Activated T-helper 2 cell treated with anti-CD3 and anti-CD28 coated beads, Interferon-gamma antibody, Interleukin-2, Interleukin-4, amounts not matched to agents 10 μg/mL and 5 μg/mL and 100 μg/mL, durations not matched to agents 14 hours and 24 hours and 36 hours (primary cell): Measurements from ENCODE around the gene PEX16. TPM values are rescaled to one million over a fixed set of nuclear protein-coding genes. Genes with fewer than 3 reads are reported as not detected.
A peak's percentile ranks its signal among the peaks of the same experiment; 100 is the strongest.

ENCODE experiments used
- DNase-seq: peaks from one replicate; pipeline ENCODE4 v3.0.0; 2021; ENCODE audit warnings: low spot score
- H3K27ac Mint-ChIP-seq: one replicate; pipeline ENCODE4 v1.8.0; 2021; ENCODE audit warnings: mixed read lengths
- H3K27me3 Mint-ChIP-seq: one replicate; pipeline ENCODE4 v1.8.0; 2021; ENCODE audit warnings: low read depth, mixed read lengths
- H3K36me3 Mint-ChIP-seq: one replicate; pipeline ENCODE4 v1.8.0; 2021; ENCODE audit warnings: low read depth, mixed read lengths
- H3K4me1 Mint-ChIP-seq: one replicate; pipeline ENCODE4 v1.8.0; 2021; ENCODE audit warnings: low read depth, mixed read lengths
- H3K4me3 Mint-ChIP-seq: one replicate; pipeline ENCODE4 v1.8.0; 2021; ENCODE audit warnings: low read depth, mild to moderate bottlenecking, moderate library complexity, mixed read lengths
- H3K9me3 Mint-ChIP-seq: one replicate; pipeline ENCODE4 v1.8.0; 2021; ENCODE audit warnings: mixed read lengths
- intact Hi-C: fragments of 100-400 bp; cut with micrococcal nuclease; formaldehyde crosslinking; loops from one replicate; pipeline ENCODE4 v1.15.1; 2023
- total RNA-seq: library from RNA; stranded (reverse); gene quantifications from 2 replicates; pipeline ENCODE4 v1.2.3, GENCODE V29; 2022

PEX16 gene
- total RNA-seq, 1 donor from 2014 or later = 30.8 TPM

- intact Hi-C loops = no loop called here
- H3K4me3 Mint-ChIP-seq = no peak overlapping the region
- H3K27ac Mint-ChIP-seq = no peak overlapping the region
- H3K4me1 Mint-ChIP-seq = no peaks in the 10 kb centered on the region
- no peak for DNase-seq
- H3K27me3 Mint-ChIP-seq = no peaks in the 10 kb centered on the region
- H3K36me3 Mint-ChIP-seq = peaks cover 18% of the 10 kb centered on the region
- H3K9me3 Mint-ChIP-seq = no peaks in the 10 kb centered on the region
Measured at GRCh38 chr11:45937916-45938315, 20.2 kb upstream of the PEX16 start.

GRCh38 chr11:45936511-45937054 is 18.9 kb upstream of the PEX16 start:
- Mint-ChIP-seq H3K4me1 (no peaks in the 10 kb centered on the region), H3K27ac (no peak overlapping the region)
- intact Hi-C loops = no loop called here

DNA sequence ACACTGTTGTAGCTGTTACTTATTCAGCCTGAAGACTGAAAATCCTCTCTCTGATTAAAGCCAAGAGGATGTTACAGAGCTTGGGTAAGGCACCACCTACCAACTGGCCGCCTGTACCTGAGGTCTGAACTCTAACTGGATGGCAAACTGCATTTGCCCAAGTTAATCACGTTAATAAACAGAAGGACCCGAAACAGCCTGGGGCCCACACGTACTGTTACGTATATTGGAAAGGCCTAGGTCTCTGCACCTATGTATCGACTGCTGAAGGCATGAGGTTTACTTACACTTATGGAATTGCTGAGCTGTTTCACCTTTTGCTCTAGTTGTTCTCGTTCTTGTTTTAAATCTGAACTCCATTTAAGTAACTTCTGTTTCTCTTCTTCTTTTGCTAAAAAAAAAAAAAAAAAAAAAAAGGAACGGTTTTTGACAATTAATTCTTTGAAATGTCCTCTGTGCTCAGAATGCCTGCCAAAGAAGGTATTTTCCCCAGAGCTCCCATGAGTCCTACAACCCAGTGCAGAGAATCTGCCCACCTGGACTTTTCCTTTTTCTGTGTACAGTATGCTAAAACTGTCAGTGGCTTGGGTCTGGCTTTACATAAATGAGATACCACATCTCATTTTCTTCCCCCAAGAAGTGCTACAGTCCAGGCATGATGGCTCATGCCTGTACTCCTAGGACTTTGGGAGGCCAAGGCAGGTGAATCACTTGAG is 17.8 kb upstream of the PEX16 start:
- intact Hi-C loops = no loop called here
- no peaks in the 10 kb centered on the region for H3K9me3 Mint-ChIP-seq
- no peaks in the 10 kb centered on the region for H3K27me3 Mint-ChIP-seq
- peaks cover 12% of the 10 kb centered on the region for H3K36me3 Mint-ChIP-seq
- no peak overlapping the region for H3K27ac Mint-ChIP-seq
- no peak for DNase-seq
- H3K4me1 Mint-ChIP-seq = peaks cover 1% of the 10 kb centered on the region
- no peak overlapping the region for H3K4me3 Mint-ChIP-seq

More at GRCh38 chr11:45936511-45937054, 18.9 kb upstream of the PEX16 start:
- Mint-ChIP-seq H3K27me3 (no peaks in the 10 kb centered on the region), H3K36me3 (peaks cover 12% of the 10 kb centered on the region), H3K4me3 (no peak overlapping the region), H3K9me3 (no peaks in the 10 kb centered on the region)
- DNase-seq = no peak

DNA sequence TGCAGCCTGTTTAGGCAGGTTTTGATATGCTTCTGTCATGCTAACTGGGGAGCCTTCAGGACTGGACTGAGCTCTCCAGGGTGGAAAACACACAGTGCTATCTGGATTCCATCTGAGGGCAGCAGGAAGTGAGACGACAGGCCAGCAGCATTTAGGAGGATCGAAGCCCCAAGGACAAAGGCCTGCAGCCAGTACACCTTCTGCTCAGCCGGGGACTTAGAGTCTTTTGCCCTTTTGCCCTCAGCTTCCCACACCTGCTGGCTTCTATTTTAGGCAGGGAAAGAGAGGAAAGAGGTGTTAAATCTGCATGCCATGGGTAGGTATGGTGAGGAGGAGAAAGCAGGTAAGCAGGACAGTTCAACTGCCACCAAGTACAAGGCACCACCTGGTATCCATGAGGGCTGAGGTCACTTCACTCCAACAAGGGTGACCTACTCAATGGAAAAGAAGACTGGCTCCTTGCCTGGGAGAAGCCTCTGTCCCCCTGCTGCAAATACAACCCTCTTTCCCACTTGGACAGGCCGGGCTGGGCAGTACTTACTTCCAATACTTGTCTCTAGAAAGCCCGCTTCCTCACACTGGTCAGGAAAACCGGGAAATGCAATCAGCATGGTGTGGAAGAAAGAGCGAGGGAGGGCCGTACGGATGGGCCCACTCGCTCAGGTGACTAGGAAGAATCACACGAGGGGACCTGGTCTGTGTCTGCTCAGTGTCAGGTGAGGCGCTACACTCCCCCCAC is 17.1 kb upstream of the PEX16 start:
- H3K36me3 Mint-ChIP-seq = peaks cover 12% of the 10 kb centered on the region
- H3K4me1 Mint-ChIP-seq = peaks cover 9% of the 10 kb centered on the region
- no peaks in the 10 kb centered on the region for H3K9me3 Mint-ChIP-seq
- no peak overlapping the region for H3K4me3 Mint-ChIP-seq
- no peaks in the 10 kb centered on the region for H3K27me3 Mint-ChIP-seq
- no peak for DNase-seq
- H3K27ac Mint-ChIP-seq = no peak overlapping the region
- intact Hi-C loops = no loop called here

DNA sequence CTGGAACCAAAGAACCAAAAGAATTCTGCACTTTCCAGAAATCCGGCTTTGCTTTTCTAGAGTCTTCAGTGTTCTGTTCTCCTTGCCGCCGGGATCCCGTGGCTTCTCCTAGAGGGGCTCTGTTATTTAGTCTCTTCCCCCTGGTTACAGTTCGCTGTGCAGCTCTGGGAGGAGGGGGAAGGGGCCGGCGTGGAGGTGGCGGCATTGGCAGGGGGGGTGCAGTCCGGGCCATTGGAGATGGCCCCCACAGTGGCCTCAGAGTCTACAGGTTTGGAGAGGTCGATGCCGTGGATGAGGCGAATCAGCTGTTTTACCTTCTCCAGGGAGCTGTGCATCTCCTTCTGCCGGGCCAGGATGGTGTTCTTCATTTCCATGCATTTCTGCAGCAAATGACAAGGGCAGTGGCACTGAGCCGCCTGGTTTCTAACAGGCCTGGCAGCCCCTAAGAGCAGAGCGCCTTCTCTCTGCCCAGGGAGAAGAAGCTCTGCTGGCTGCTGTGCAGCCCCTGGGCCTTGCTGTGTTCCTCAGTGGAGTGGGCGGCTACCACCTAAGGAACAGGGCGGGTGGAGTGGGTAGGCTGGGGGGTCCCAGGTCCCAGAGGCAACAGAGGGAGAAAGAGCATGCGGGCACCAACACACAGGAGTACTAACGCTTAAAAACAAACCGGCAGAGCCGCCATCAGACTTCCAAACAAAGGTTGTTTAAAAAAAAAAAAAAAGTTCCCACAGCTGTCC is 16.3 kb upstream of the PEX16 start:
- H3K36me3 Mint-ChIP-seq = peaks cover 12% of the 10 kb centered on the region
- intact Hi-C loops = no loop called here

GRCh38 chr11:45933131-45933831 is 15.6 kb upstream of the PEX16 start:
- H3K4me1 Mint-ChIP-seq = peaks cover 10% of the 10 kb centered on the region
- H3K27ac Mint-ChIP-seq = no peak overlapping the region
- no peaks in the 10 kb centered on the region for H3K9me3 Mint-ChIP-seq
- no peaks in the 10 kb centered on the region for H3K27me3 Mint-ChIP-seq
- H3K36me3 Mint-ChIP-seq = peaks cover 12% of the 10 kb centered on the region
- no peak for DNase-seq
- no peak overlapping the region for H3K4me3 Mint-ChIP-seq
- intact Hi-C loops = no loop called here

More for the DNA sequence above, 16.3 kb upstream of the PEX16 start:
- Mint-ChIP-seq H3K9me3 (no peaks in the 10 kb centered on the region), H3K4me3 (no peak overlapping the region), H3K27me3 (no peaks in the 10 kb centered on the region), H3K27ac (no peak overlapping the region), H3K4me1 (peaks cover 10% of the 10 kb centered on the region)
- DNase-seq = no peak

GRCh38 chr11:45932217-45932616 is 14.5 kb upstream of the PEX16 start:
- peaks cover 10% of the 10 kb centered on the region for H3K4me1 Mint-ChIP-seq
- no peak for DNase-seq
- H3K27ac Mint-ChIP-seq = no peak overlapping the region
- intact Hi-C loops = no loop called here
- peaks cover 12% of the 10 kb centered on the region for H3K36me3 Mint-ChIP-seq
- no peak overlapping the region for H3K4me3 Mint-ChIP-seq
- no peaks in the 10 kb centered on the region for H3K27me3 Mint-ChIP-seq
- H3K9me3 Mint-ChIP-seq = no peaks in the 10 kb centered on the region

DNA sequence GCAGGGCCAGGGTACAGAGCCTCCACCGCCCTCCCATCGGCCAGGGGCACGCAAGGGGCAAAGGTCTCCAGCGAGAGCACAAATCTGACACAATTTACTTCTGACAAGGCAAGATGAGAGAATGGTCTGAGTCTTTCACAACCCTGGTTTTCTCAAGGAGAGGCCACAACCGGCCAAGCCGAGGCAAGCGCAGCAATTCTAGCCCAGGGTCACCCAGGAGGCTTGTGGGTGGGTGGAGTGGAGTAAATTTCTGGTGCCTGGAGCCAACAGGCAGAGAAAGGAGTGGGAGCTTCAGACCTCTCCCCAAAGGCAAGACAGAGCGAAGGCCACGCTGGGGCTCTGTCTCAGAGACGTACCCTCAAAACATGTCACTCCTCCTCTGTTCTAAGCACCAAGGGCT is 14.1 kb upstream of the PEX16 start:
- Mint-ChIP-seq H3K4me1 (peaks cover 10% of the 10 kb centered on the region), H3K27ac (no peak overlapping the region), H3K9me3 (no peaks in the 10 kb centered on the region), H3K4me3 (no peak overlapping the region), H3K36me3 (peaks cover 7% of the 10 kb centered on the region), H3K27me3 (no peaks in the 10 kb centered on the region)
- DNase-seq = no peak
- intact Hi-C loops = no loop called here

GRCh38 chr11:45930951-45931570 is 13.4 kb upstream of the PEX16 start:
- no peak for DNase-seq
- no peak overlapping the region for H3K4me3 Mint-ChIP-seq
- intact Hi-C loops = no loop called here
- H3K27ac Mint-ChIP-seq = no peak overlapping the region
- peaks cover 10% of the 10 kb centered on the region for H3K4me1 Mint-ChIP-seq
- peaks cover 4% of the 10 kb centered on the region for H3K36me3 Mint-ChIP-seq
- no peaks in the 10 kb centered on the region for H3K9me3 Mint-ChIP-seq
- no peaks in the 10 kb centered on the region for H3K27me3 Mint-ChIP-seq

DNA sequence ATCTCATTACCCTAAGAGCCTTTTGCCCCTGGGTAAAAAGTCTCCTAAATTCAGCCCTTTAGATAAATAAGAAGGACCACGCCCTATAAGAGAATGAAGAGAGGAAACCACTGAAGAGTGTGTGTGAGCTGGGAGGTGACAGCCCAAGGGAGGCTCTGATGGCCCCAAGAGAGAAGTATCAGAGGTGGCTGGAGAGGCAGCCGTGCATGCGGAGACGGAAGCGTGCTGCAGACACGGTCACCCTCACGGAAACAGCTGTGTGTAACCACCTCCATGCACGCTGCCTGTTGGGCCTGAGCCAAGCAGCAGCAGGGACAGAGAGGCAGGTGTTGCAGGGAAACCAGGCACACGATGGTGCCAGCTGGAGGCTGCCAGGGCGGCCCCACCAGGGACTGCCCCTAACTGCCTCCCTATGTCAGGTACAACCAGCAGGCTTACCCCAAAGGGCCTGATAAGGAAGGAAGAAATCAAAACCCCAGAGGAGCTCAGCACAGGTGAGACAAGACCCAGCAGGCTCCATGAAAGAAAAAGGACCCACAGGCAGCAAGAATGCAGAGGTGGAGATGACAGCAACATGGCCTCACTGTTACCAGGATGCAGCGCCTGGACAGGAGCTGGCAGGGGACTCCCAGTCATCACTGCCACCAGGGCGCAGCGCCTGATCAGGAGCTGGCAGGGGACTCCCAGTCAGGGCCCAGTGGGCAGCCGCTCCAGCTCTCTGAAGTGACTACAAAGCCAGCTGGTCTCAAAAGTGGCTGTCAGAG is 12.5 kb upstream of the PEX16 start:
- H3K27ac Mint-ChIP-seq = peak overlapping the region; percentile 44
- DNase-seq = peak; percentile 22
- H3K36me3 Mint-ChIP-seq = peaks cover 4% of the 10 kb centered on the region
- H3K27me3 Mint-ChIP-seq = no peaks in the 10 kb centered on the region
- no peak overlapping the region for H3K4me3 Mint-ChIP-seq
- H3K4me1 Mint-ChIP-seq = peaks cover 10% of the 10 kb centered on the region
- intact Hi-C loops = no loop called here
- H3K9me3 Mint-ChIP-seq = no peaks in the 10 kb centered on the region

DNA sequence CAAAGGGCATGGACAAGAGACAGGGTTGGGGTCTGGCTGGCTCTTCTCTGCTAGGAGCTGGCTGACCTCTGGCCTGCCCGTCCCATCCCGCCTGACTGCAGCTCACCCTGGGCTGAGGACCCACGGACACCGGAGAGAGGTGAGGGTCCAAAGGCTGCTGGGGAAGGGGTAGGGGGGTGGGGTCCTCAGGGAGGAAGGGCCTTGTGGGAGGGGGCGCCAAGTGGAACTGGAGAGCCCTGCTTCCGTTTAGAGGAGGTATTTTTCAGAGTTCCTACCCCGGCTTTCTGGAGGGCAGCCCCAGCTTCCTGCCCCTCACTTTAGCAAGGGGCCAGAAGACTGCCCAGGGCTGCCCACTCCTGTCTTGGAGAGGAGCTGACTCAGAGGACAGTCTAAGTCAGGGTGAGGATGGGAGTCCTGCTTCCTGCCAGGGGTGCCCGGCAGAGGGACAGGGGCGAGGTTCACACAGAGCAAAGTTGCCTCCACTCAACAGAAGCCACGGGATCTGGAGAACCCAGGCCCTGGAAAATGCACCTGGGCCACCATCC is 11.9 kb upstream of the PEX16 start:
- DNase-seq = no peak
- Mint-ChIP-seq H3K9me3 (no peaks in the 10 kb centered on the region), H3K4me3 (no peak overlapping the region), H3K27me3 (peaks cover 4% of the 10 kb centered on the region), H3K4me1 (peaks cover 10% of the 10 kb centered on the region), H3K27ac (peak overlapping the region; percentile 44), H3K36me3 (peaks cover 4% of the 10 kb centered on the region)
- intact Hi-C loops = no loop called here
